ENCODE results near the gene YBEY.
A peak's percentile ranks its signal among the peaks of the same experiment; 100 is the strongest.

Gene YBEY

GRCh38 chr21:46273341-46273740 lies 12.8 kb upstream of the YBEY start:
- no peaks in the 10 kb centered on the region for H3K27me3 ChIP-seq (ENCODE audit: low read length)
- H3K9ac ChIP-seq (ENCODE audit: low read length) = no peak overlapping the region

GRCh38 chr21:46274797-46275390 lies 11.2 kb upstream of the YBEY start:
- Histone ChIP-seq H3K79me2 (ENCODE audit: insufficient read depth, low read length) (peaks cover 7% of the 10 kb centered on the region; the same call in 1 of the 2 replicates), H3K9me2 (replicated peaks; ENCODE audit: insufficient read depth, low read length) (no peaks in the 10 kb centered on the region), H2AFZ (ENCODE audit: low read depth, low read length, severe bottlenecking) (no peak overlapping the region), H3K36me3 (ENCODE audit: low read length) (peaks cover 20% of the 10 kb centered on the region), H4K20me1 (ENCODE audit: low read depth, low read length) (no peaks in the 10 kb centered on the region), H3K4me3 (ENCODE audit: insufficient read depth, low read length, poor library complexity, severe bottlenecking) (no peak overlapping the region), H3K4me2 (ENCODE audit: low read depth, low read length, poor library complexity, severe bottlenecking) (no peak overlapping the region), H3K9ac (ENCODE audit: low read length) (no peak overlapping the region), H3K27me3 (ENCODE audit: low read length) (no peaks in the 10 kb centered on the region), H3K27ac (ENCODE audit: low read depth, low read length) (no peak overlapping the region), H3K9me3 (ENCODE audit: insufficient read depth, low read length) (no peaks in the 10 kb centered on the region), H3F3A (ENCODE audit: insufficient read depth) (no peaks in the 10 kb centered on the region; the same call in 1 of the 2 replicates)
- TF ChIP-seq EZH2phosphoT487 (conservative IDR thresholded peaks at IDR 0.05; ENCODE audit: low read length) = no peak
- TF ChIP-seq CTCF (IDR thresholded peaks at IDR 0.05; ENCODE audit: insufficient read depth, low read length, poor library complexity, severe bottlenecking) = no peak

More at GRCh38 chr21:46273341-46273740, 12.8 kb upstream of the YBEY start:
- no peaks in the 10 kb centered on the region for H3K9me2 ChIP-seq (replicated peaks; ENCODE audit: insufficient read depth, low read length)
- no peak overlapping the region for H3K4me2 ChIP-seq (ENCODE audit: low read depth, low read length, poor library complexity, severe bottlenecking)
- TF ChIP-seq CTCF (IDR thresholded peaks at IDR 0.05; ENCODE audit: insufficient read depth, low read length, poor library complexity, severe bottlenecking) (no peak), EZH2phosphoT487 (conservative IDR thresholded peaks at IDR 0.05; ENCODE audit: low read length) (no peak)
- H3K9me3 ChIP-seq (ENCODE audit: insufficient read depth, low read length) = no peaks in the 10 kb centered on the region
- H2AFZ ChIP-seq (ENCODE audit: low read depth, low read length, severe bottlenecking) = no peak overlapping the region
- no peak overlapping the region for H3K27ac ChIP-seq (ENCODE audit: low read depth, low read length)
- no peaks in the 10 kb centered on the region for H3K79me2 ChIP-seq (ENCODE audit: insufficient read depth, low read length)
- no peaks in the 10 kb centered on the region; the same call in 1 of the 2 replicates for H3F3A ChIP-seq (ENCODE audit: insufficient read depth)
- H4K20me1 ChIP-seq (ENCODE audit: low read depth, low read length) = no peaks in the 10 kb centered on the region
- no peak overlapping the region for H3K4me3 ChIP-seq (ENCODE audit: insufficient read depth, low read length, poor library complexity, severe bottlenecking)
- peaks cover 19% of the 10 kb centered on the region for H3K36me3 ChIP-seq (ENCODE audit: low read length)

GRCh38 chr21:46284077-46284644 lies 2.0 kb upstream of the YBEY start:
- Histone ChIP-seq H3K9me3 (ENCODE audit: insufficient read depth, low read length) (no peaks in the 10 kb centered on the region), H3K9ac (ENCODE audit: low read length) (peak overlapping the region; percentile 91), H3K36me3 (ENCODE audit: low read length) (peaks cover 10% of the 10 kb centered on the region; the same call in 1 of the 2 replicates), H3K27ac (ENCODE audit: low read depth, low read length) (peak overlapping the region; percentile 32), H4K20me1 (ENCODE audit: low read depth, low read length) (no peaks in the 10 kb centered on the region; the same call in 1 of the 2 replicates), H3F3A (ENCODE audit: insufficient read depth) (peaks cover 16% of the 10 kb centered on the region; the same call in 1 of the 2 replicates), H3K4me2 (ENCODE audit: low read depth, low read length, poor library complexity, severe bottlenecking) (peak overlapping the region; percentile 86), H3K27me3 (ENCODE audit: low read length) (no peaks in the 10 kb centered on the region), H2AFZ (ENCODE audit: low read depth, low read length, severe bottlenecking) (no peak overlapping the region), H3K9me2 (replicated peaks; ENCODE audit: insufficient read depth, low read length) (no peaks in the 10 kb centered on the region), H3K4me3 (ENCODE audit: insufficient read depth, low read length, poor library complexity, severe bottlenecking) (peak overlapping the region; percentile 83), H3K79me2 (ENCODE audit: insufficient read depth, low read length) (peaks cover 79% of the 10 kb centered on the region)
- TF ChIP-seq EZH2phosphoT487 (conservative IDR thresholded peaks at IDR 0.05; ENCODE audit: low read length) (no peak), CTCF (IDR thresholded peaks at IDR 0.05; ENCODE audit: insufficient read depth, low read length, poor library complexity, severe bottlenecking) (no peak)
